Fibroblast of skin of right biceps (primary cell): ENCODE data around the gene POU6F2.

Experiments
- DNase-seq: peaks from one replicate; pipeline ENCODE4 v3.0.0-alpha.2; 2013

POU6F2 gene

GRCh38 chr7:39413636-39414223 is 436.0 kb downstream of the POU6F2 start:
- DNase-seq = peak; percentile 30

- DNase-seq = peak; percentile 64
Observed at GRCh38 chr7:39414224-39415035, 436.7 kb downstream of the POU6F2 start.

- no peak for DNase-seq
Observed at GRCh38 chr7:39415091-39415787, 437.5 kb downstream of the POU6F2 start.

DNA sequence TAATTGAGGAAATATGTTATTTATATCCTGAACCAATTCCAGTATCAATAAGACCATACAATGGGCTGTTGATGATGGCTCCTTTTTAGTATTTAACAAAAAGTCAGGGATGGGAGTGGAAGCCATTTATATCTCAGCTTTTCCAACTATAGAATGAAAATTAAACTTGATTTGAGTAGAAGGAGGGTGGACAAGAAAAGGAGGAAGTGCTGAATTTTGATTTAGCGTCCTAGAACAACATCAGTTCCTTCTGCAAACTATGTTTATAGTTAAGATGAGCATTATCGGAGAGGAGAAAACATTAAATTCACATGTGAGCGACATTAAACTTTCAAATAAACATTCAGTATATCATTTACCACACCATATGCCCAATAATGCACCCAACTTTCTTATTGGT is 439.2 kb downstream of the POU6F2 start:
- no peak for DNase-seq

- no peak for DNase-seq
Observed at GRCh38 chr7:39417642-39418041, 439.9 kb downstream of the POU6F2 start.

- DNase-seq = no peak
Observed at GRCh38 chr7:39421251-39421650, 443.5 kb downstream of the POU6F2 start.

DNA sequence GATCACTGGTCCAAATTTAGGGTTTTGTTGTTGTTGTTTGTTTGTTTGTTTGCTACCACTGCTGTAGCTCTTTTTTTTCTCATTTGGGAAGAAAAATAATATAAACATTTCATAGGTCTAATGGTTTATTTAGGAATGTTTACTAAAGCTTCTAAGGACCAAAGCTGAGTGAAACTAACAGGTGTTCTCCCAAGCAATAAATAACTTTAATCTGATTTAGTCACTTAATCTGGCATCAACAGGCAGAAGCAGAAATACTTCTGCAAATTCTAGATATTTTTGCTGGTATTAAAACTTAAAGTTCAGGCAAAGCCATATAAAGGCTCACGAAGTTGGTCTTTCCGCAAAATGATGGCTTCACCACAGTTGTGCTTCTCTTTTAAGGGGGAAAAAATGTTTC is 444.0 kb downstream of the POU6F2 start:
- DNase-seq = no peak

- DNase-seq = peak; percentile 86
Observed at GRCh38 chr7:39428221-39428620, 450.5 kb downstream of the POU6F2 start.

- no peak for DNase-seq
Observed at GRCh38 chr7:39429421-39429820, 451.7 kb downstream of the POU6F2 start.

GRCh38 chr7:39430441-39430840 is 452.7 kb downstream of the POU6F2 start:
- DNase-seq = no peak

- no peak for DNase-seq
Observed at GRCh38 chr7:39430909-39431641, 453.4 kb downstream of the POU6F2 start.

- no peak for DNase-seq
Observed at GRCh38 chr7:39432368-39432767, 454.7 kb downstream of the POU6F2 start.

DNA sequence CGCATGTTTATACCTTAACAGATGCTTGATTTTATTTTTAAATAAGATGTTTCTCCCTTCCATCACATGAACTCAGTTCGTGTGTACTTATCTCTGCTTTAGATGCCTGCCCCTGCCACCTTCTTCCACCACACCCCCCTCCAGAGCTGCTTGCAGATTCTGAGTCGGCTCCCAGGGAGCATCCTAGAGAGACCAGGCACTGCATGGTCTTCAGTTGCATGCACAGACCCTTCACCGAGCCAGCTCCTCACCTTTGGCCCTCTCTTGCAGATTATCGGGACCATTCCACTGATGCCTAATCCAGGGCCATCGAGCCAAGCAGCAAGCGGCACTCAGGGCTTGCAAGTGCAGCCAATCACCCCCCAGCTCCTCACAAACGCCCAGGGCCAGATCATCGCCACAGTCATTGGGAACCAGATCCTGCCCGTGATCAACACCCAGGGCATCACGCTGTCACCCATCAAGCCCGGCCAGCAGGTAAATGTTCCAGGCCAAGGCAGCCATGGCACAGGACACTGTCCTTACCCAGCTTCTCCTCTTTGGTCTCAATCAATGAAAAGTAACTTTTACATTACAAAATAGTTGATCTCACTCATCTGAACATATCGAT is 455.2 kb downstream of the POU6F2 start:
- no peak for DNase-seq

GRCh38 chr7:39433550-39433949 is 455.8 kb downstream of the POU6F2 start:
- DNase-seq = no peak

DNA sequence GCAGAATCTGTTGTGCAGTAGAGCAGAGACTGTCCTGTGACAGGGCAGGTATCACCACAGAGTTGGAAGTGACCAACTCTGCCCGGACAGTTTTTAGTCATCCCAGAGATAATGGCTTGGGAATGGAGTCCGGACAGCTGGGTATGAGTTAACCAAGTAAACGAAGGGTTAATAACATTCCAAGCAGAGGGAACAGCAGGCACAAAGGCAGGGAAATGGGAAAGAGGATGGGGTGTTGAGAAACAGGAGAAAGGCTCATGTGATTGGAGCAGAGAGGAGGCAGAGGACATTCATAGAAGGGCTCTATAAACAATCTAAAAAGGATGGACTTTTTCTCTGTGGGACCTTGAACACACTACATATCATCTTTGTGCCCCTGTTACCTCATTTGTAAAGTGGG is 456.3 kb downstream of the POU6F2 start:
- DNase-seq = no peak

- no peak for DNase-seq
Observed at GRCh38 chr7:39446546-39446945, 468.8 kb downstream of the POU6F2 start.

GRCh38 chr7:39451901-39452300 is 474.2 kb downstream of the POU6F2 start:
- DNase-seq = no peak

- peak; percentile 61 for DNase-seq
Observed at GRCh38 chr7:39453743-39454355, 476.1 kb downstream of the POU6F2 start.

- DNase-seq = no peak
Observed at GRCh38 chr7:39458061-39458745, 480.5 kb downstream of the POU6F2 start.

GRCh38 chr7:39459636-39460035 is 481.9 kb downstream of the POU6F2 start:
- no peak for DNase-seq

DNA sequence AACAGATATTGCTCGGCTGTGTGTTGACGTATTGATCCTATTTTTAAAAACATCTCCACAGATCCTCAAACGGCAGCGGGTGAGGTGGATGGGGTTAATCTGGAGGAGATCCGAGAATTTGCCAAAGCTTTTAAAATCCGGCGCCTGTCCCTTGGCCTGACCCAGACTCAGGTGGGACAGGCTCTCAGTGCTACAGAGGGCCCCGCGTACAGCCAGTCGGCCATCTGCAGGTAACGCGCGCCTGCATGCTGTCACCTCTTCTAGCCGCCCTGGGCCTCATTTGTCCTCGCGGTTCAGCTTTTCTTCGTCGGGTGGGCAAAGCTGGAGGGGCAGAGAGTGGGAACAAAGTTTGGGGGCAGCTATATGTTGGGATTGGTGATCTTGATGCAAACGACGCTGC is 482.8 kb downstream of the POU6F2 start:
- DNase-seq = no peak
